ENCODE data around the gene SEMA6B. TPM values are rescaled to one million over a fixed set of nuclear protein-coding genes. Genes with fewer than 3 reads are reported as not detected.
"Not testable (repeated sequence)": the region's sequence is repeated elsewhere in the genome, so short reads cannot be mapped to it uniquely, and the experiment has no call there.

Gene SEMA6B
- 66.0 TPM for polyA plus RNA-seq (ENCODE audit: insufficient read length)

DNA sequence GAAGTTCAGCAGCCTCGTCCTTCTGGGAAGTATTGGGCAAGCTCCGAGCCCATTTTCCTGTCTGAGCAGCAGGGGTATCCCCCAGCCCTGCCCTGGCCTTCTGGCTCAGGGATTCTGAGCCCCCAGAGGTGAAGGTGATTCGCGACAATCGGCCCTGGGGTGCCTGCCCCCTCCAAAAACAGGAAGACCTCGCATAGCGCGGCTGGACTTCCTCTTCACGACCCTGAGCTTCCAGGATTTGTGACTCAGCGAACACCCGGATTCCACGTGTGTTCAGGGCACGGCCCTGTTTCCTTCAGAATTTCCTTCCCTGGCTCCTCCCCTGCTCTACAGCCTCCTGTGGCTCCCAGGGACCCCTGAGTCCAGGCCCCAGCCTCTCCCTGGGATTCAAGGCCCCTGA, at the start of gene SEMA6B:
TSS of gene SEMA6B (minus strand) at position 116 of the 400 bp plus-strand sequence. CDS start 1,227 bp downstream, outside the sequence.
- DNase-seq = no peak

- peak; percentile 73 for DNase-seq
Observed at GRCh38 chr19:4606921-4607678, 47.6 kb upstream of the SEMA6B start.

- DNase-seq = no peak
Observed at GRCh38 chr19:4606181-4606580, 46.7 kb upstream of the SEMA6B start.

DNA sequence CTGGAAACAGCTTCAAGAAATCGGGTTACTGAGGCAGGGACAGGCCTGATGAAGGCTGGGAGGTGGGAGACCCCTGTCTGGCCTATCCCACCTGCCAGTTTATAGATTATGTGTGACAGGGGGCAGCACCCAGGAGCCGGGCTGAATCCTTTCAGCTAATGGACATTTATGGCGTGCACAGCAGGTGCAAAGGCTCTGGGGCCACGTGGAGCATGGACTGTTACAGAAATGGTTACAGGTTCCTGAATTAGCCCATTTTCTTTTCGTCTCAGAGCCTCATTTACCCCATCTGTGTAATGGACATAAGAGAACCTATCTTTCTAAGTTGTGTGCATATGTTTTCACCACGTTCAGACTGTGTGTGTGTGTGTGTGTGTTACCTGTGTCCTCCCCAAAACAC, 45.4 kb upstream of the SEMA6B start:
- no peak for DNase-seq

DNA sequence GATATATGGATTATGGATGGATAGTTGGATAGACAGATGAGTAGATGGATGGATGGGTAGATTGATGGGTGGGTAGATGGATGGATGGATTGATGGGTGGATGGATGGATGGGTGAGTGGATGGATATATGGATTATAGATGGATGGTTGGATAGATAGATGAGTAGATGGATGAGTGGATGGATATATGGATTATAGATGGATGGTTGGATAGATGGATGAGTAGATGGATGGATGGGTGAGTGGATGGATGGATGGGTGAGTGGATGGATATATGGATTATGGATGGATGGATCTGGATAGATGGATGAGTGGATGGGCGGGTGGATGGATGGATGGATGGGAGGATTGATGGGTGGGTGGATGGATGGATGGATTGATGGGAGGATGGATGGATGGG, 43.4 kb upstream of the SEMA6B start:
- DNase-seq = no peak

- DNase-seq = no peak
Observed at GRCh38 chr19:4602173-4602788, 42.8 kb upstream of the SEMA6B start.

GRCh38 chr19:4600893-4601292, 41.4 kb upstream of the SEMA6B start:
- DNase-seq = no peak

GRCh38 chr19:4600082-4600481, 40.6 kb upstream of the SEMA6B start:
- no peak for DNase-seq

DNA sequence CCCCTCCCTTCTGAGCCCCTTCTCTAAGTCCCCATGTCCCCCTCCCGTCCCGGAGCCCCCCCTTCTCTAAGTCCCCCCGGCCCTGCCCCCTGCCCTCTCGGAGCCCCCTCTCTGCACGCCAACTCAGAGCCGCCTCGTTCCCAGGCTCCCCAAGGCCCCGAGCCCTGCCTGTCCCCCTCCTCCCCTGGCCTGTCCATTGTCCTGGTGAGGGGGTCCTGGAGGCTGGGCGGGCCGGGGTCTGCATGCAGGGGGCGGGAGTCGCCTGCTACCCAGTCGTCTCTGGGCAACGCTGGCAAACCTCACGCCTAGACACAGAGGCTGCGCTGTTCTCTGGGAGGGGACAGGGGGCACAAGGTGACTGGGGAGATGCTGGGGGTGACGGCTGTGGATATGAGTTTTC, 39.2 kb upstream of the SEMA6B start:
- no peak for DNase-seq

DNA sequence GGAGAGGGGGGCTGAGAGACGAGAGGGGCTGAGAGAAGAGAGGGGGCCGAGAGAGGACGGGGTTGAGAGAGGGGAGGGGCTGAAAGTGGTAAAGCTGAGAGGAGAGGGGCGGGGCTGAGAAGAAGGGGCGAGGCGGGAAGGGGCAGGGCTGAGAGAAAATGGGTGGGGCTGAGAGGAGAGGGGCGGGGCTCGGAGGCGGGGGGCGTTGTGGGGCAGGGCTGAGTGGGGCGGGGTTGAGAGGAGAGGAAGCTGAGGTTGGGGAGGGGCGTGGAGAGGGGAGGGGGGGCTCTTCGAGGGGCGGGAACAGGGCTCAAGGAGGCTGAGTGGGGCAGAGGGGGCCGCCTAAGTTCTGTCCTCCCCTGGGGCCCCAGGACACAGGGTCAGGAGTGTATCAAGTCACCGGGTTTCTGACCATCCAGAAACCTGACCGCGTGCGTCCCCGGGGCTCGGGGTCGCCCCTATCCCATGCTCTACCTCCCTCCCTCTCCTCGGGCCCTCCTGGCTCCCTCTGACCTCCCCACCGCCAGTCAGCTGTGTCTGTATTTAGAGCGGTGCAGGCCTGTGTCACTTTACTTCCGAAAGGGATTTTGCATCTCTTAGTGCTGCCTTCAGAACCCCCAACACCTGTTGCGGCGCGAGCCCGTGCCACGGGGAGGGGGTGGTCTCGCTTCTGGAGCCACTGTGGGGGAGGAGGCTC, 38.6 kb upstream of the SEMA6B start:
- no peak for DNase-seq

DNA sequence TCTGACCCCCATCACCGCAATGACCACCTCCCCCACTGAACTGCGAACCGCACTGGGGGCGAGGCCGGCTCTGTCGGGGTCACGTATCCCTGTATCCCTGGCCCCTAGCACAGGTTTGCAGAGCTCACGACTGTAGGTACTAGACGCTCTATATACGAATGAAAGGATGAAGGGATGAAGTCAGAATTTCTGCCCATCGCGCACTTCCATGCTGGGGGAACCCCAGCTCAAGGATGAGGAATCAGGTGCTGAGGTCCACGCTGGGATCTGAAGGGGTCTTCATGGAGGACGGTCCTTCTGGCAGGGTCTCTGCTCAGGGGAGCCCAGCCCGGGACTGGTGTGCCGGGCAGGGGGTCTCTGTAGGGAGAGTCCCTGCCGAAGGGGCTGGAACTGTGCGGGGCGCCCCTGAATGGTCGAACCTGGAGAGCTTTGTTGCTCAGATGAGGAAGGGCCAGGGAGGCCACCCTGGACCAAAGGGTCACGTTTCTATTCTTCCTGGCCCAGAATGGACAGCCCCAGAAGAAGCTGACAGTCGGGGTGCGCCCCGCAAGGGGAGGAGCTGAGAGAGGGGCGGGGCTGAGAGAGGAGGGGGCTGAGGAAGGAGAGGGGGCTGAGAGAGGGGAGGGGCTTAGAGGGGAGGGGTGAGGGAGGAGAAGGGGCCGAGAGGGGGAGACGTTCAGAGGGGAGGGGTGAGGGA, 37.9 kb upstream of the SEMA6B start:
- DNase-seq = no peak

- DNase-seq = no peak
Observed at GRCh38 chr19:4596033-4596904, 36.8 kb upstream of the SEMA6B start.

DNA sequence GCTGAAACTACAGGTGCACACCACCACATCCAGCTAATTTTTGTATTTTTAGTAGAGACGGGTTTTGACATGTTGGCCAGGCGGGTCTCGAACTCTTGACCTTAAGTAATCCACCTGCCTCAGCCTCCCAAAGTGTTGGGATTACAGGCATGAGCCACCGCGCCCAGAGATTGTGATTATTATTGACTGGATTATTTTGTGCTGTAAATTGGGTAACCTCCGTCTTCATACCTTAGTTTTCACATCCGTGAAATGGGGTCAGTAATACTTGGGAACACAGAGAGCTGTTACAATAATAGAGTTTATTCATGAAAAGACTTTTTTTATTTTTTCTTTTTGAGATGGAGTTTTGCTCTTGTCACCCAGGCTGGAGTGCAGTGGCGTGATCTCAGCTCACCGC, 35.7 kb upstream of the SEMA6B start:
- DNase-seq = not testable (repeated sequence)

- no peak for DNase-seq
Observed at GRCh38 chr19:4594201-4594600, 34.7 kb upstream of the SEMA6B start.

- DNase-seq = no peak
Observed at GRCh38 chr19:4593409-4593851, 33.9 kb upstream of the SEMA6B start.

GRCh38 chr19:4592445-4592844, 33.0 kb upstream of the SEMA6B start:
- DNase-seq = no peak

DNA sequence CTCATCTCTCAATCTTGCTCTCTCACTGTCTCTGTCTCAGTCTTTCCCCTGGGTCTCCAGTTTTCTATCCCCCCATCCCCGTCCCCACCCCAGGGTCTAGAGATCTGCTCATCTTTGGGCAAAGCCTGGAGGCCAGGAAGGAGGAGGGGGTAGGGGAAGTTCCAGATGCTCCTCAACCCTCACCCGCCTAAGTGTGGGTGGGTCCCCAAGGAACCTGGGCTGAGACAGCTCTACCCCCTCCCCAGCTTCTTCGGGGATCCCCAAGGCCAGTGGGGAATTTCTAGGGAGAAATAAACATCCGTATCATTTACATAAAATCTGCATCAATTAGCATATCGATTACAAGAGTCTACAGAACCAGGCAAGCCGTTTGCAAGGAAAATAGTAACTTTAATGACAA, 31.8 kb upstream of the SEMA6B start:
- DNase-seq = no peak

DNA sequence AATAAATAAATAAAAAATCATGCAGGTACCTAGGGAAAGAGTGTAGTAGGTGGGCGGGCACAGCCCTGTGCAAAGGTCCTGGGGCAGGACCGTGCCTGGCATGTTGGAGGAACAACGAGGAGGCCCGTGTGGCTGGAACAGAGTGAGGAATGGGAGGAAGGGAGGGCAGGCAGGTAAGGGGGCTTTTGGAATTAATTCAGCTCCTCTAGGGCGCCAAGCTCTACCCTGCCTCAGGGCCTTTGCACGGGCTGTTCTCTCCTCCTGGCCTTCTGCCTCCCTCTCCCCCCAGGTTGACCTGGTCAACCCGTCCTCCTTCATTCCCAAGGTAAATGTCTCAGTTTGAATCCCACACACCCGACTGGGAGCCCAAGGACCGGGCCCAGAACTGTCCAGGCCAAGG, 31.1 kb upstream of the SEMA6B start:
- DNase-seq = no peak

- no peak for DNase-seq
Observed at GRCh38 chr19:4589579-4590410, 30.3 kb upstream of the SEMA6B start.

DNA sequence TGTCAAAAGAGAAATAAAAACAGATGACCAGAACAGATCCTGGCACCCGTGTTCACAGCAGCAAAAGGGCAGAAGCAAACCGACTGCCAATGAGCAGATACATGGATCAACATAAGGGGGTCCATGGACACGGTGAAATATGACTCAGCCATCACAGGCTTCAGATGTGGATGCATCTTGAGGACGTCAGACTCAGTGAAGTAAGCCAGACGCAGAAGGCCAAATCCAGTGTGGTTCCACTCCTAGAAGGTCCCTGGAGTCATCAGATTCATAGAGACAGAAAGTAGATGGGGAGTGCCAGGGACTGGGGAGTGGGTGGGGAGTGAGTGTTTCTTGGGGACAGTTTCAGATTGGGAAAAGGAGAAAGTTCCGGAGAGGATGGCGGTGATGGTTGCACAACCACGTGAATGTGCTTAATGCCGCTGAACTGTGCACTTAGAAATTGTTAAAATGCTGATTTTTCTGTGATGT, 28.8 kb upstream of the SEMA6B start:
- no peak for DNase-seq

DNA sequence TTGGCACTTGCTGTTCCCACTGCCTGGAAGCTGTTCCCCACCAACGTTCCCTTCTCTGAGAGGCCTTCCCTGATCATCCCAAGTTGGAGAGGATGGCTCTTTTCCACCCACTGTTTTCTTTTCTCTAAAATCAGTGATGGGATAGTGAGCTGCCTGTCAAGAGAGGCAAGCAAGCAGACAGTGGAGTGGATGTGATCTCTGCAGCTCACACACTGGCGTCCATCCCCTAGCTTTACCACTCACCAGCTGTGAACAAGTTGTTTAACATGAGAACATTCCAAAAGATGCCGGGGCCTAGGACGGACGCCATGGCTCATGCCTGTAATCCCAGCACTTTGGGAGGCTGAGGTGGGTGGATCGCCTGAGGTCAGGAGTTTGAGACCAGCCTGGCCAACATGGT, 28.0 kb upstream of the SEMA6B start:
- no peak for DNase-seq

All from hindlimb muscle (tissue), 1 donor.